Measurements from ENCODE around the gene RAD51B.

Gene RAD51B

DNA sequence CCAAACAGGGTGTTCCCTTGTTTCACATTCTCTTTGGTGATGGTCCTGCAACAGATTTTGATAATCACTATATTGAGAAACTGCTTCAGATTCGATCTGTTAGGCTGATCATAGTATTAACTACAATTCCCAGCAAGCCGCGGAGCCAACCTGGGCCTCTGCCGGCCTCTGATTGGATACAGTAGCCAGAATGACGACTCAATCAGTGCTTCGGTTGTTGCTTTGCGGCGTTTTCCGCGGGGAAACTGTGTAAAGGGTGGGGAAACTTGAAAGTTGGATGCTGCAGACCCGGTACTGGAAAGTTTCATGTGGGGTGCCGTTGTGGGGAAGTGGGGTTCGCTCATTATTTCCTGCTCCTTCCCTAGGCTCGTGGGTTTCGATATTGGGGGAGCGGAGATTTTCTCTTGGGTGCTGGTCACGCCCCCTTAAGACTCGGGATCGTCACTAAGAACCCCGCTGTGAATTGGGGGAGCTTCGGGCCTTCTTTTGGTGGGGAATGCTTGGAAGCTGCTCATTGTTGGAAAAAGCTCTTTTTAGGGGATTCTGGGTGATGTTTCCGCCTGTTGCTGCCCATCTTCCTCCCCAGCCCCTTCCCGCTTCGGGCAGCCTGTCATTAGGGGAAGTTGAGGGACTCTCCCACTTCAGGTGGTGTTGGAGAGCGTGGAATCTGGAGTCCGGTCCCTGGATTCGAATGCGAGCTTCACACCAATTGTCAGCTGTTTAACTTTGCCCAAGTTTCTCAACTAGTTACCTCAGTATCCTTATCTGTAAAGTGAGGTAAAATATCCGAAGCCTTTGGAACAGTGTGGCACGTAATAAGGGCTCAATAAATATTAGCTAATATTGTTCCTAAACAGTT lies at the start of gene RAD51B:
TSS of gene RAD51B (plus strand) at position 217 of the 859 bp plus-strand sequence.
- TF ChIP-seq, protein P1, sequence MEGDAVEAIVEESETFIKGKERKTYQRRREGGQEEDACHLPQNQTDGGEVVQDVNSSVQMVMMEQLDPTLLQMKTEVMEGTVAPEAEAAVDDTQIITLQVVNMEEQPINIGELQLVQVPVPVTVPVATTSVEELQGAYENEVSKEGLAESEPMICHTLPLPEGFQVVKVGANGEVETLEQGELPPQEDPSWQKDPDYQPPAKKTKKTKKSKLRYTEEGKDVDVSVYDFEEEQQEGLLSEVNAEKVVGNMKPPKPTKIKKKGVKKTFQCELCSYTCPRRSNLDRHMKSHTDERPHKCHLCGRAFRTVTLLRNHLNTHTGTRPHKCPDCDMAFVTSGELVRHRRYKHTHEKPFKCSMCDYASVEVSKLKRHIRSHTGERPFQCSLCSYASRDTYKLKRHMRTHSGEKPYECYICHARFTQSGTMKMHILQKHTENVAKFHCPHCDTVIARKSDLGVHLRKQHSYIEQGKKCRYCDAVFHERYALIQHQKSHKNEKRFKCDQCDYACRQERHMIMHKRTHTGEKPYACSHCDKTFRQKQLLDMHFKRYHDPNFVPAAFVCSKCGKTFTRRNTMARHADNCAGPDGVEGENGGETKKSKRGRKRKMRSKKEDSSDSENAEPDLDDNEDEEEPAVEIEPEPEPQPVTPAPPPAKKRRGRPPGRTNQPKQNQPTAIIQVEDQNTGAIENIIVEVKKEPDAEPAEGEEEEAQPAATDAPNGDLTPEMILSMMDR (IDR thresholded peaks at IDR 0.05; ENCODE audit: low read depth, low read length, missing control alignments), result no peak
- peak within 1 kb of the TSS; percentile 96 for H3K4me3 ChIP-seq (ENCODE audit: low read depth, low read length)

DNA sequence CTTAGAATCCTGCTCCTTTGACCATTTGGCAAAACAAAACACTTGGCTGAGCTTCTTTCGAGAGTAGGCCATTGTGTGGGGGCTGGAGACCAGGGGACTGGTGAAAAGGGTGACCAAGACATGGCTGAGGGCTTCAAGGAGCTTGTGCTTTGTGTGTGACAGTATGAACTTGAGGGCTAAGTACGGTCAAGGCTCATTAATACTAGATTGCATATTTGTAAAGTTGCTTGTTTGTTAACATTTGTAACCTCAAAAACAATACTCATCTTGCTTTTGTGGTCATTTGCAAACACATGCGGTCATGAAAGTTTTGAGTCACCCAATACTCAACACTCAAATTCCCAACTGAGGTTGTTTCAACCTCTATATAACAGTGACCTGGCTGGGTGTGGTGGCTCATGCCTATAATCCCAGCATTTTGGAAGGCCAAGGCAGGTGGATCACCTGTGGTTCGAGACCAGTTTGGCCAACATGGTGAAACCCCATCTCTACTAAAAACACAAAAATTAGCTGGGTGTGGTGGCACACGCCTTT lies 45.7 kb upstream of the RAD51B start:
- no peak for DNase-seq
- Histone ChIP-seq H3K36me3 (replicated peaks) (peaks cover 68% of the 10 kb centered on the region), H3K27ac (no peak overlapping the region), H3K4me3 (ENCODE audit: low read depth, low read length) (no peak overlapping the region), H3K27me3 (replicated peaks) (no peaks in the 10 kb centered on the region)
- TF ChIP-seq, protein P1 (IDR thresholded peaks at IDR 0.05; ENCODE audit: low read depth, low read length, missing control alignments), result no peak
- in situ Hi-C loops (cut with HindIII; ENCODE audit: low pct_ligation_motif_present, low sequenced_read_pairs), result no loop called here

More for the DNA sequence above, at the start of gene RAD51B:
- Histone ChIP-seq H3K27ac (peak within 1 kb of the TSS; percentile 36), H3K27me3 (replicated peaks) (no peaks in the 10 kb centered on the region), H3K36me3 (replicated peaks) (no peaks in the 10 kb centered on the region)
- in situ Hi-C loops (cut with HindIII; ENCODE audit: low pct_ligation_motif_present, low sequenced_read_pairs), result no loop called here
- DNase-seq, result peak; percentile 87

DNA sequence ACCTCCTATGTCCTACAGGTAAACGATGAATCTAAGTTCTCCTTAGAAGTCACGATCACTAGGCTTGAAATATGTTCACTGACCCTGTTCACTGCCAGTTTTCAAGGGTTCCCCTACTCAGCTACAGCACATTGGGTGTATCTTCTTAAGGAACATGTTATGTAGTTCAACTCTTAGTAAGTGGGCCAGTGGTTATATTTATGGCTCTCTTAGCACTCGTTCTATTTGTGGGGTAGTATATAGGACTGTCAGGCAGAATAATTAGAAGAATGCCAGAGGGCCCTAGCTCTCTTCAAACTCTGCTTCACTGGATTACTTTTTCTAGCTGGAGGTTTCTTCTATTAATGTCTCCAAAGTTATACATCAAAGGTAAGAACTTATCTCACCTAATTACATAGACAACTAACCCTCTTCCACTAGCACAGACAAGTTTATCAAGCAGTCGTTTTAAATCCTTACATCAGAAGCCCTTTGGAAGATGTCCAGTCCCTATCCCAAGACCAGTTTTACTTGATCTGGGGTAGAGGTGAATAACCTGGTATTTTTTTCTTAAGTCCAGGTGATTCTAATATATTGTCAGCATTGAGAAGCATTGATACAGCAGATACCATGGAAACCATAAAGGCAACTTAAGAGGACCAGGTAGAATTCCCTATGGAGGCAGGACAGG lies 42.8 kb upstream of the RAD51B start:
- no peak overlapping the region for H3K4me3 ChIP-seq (ENCODE audit: low read depth, low read length)
- no peak for DNase-seq
- H3K36me3 ChIP-seq (replicated peaks), result peaks cover 55% of the 10 kb centered on the region
- no peak overlapping the region for H3K27ac ChIP-seq
- TF ChIP-seq, protein P1 (IDR thresholded peaks at IDR 0.05; ENCODE audit: low read depth, low read length, missing control alignments), result no peak
- no peaks in the 10 kb centered on the region for H3K27me3 ChIP-seq (replicated peaks)
- in situ Hi-C loops (cut with HindIII; ENCODE audit: low pct_ligation_motif_present, low sequenced_read_pairs), result no loop called here

DNA sequence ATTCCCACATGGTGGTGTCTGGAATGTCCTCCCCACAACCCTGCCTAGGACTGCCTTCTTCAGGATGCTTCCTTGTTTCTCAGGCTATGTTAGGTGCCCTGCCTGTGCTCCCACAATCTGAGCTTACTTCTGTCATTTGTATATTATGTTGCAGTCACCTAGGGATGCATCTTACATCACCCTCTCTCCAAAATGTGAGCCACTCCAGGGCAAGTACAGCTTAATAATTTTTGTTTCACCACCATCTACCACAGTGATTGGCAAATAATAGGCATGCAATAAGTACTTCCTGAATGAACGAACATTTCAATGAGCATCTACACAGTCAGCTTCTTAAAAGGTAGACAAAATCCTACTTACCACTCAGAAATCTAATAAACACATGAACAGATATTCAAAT lies 40.8 kb upstream of the RAD51B start:
- TF ChIP-seq, protein P1 (IDR thresholded peaks at IDR 0.05; ENCODE audit: low read depth, low read length, missing control alignments), result no peak
- Histone ChIP-seq H3K4me3 (ENCODE audit: low read depth, low read length) (no peak overlapping the region), H3K27me3 (replicated peaks) (no peaks in the 10 kb centered on the region), H3K27ac (no peak overlapping the region), H3K36me3 (replicated peaks) (peaks cover 55% of the 10 kb centered on the region)
- in situ Hi-C loops (cut with HindIII; ENCODE audit: low pct_ligation_motif_present, low sequenced_read_pairs), result no loop called here
- no peak for DNase-seq

DNA sequence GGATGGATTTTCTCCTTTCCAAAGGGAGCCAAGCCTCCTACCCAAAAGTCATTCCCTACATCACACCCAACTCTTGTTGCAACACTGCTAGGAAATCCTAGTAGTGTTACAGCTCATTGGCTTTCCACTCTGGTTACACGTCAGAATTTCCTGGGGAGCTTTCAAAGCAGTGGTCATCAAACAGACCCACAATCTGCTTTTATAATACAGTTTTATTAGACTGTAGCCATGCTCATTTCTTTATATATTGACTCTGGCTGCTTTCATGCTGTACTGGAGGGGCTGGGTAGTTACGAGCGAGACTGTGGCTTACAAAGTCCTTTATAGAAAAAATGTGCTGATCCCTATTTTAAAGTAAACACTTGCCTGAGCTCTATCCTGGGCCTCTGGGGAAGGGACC lies 37.5 kb upstream of the RAD51B start:
- Histone ChIP-seq H3K27me3 (replicated peaks) (no peaks in the 10 kb centered on the region), H3K27ac (no peak overlapping the region), H3K4me3 (ENCODE audit: low read depth, low read length) (no peak overlapping the region), H3K36me3 (replicated peaks) (peaks cover 58% of the 10 kb centered on the region)
- in situ Hi-C loops (cut with HindIII; ENCODE audit: low pct_ligation_motif_present, low sequenced_read_pairs), result no loop called here
- no peak for DNase-seq
- TF ChIP-seq, protein P1 (IDR thresholded peaks at IDR 0.05; ENCODE audit: low read depth, low read length, missing control alignments), result no peak
